Loucy (cell line): ENCODE data around the gene SIPA1L3.

Source experiments
- H2AFZ ChIP-seq: fragments of 200-600 bp; sonication (generic); 2 replicates; pipeline ENCODE4 v1.6.0; 2016; ENCODE audit warnings: antibody characterized with exemption, mild to moderate bottlenecking, low read length, moderate library complexity
- H3F3A ChIP-seq: fragments of 200-600 bp; 2 replicates; pipeline ENCODE4 v1.6.0; 2016; ENCODE audit warnings: antibody characterized with exemption, low read depth, mild to moderate bottlenecking
- H3K27me3 ChIP-seq: fragments of 200-600 bp; sonication (generic); 2 replicates; pipeline ENCODE4 v1.6.1; 2014; ENCODE audit warnings: low read length, mild to moderate bottlenecking; ENCODE audit not compliant: insufficient read depth, poor library complexity, severe bottlenecking
- H3K36me3 ChIP-seq: fragments of 200-600 bp; sonication (generic); 2 replicates; pipeline ENCODE4 v1.6.1; 2016; ENCODE audit warnings: low read length; ENCODE audit not compliant: insufficient read depth
- H3K4me1 ChIP-seq: fragments of 200-600 bp; sonication (generic); 2 replicates; pipeline ENCODE4 v1.5.1; 2014; ENCODE audit warnings: low read length, mild to moderate bottlenecking; ENCODE audit not compliant: insufficient read depth, poor library complexity, severe bottlenecking
- H3K4me2 ChIP-seq: fragments of 200-600 bp; sonication (generic); 2 replicates; pipeline ENCODE4 v1.6.0; 2014; ENCODE audit warnings: antibody characterized with exemption, low read length, low read depth, mild to moderate bottlenecking; ENCODE audit not compliant: poor library complexity, severe bottlenecking
- H3K4me3 ChIP-seq: fragments of 200-600 bp; sonication (generic); 2 replicates; pipeline ENCODE4 v1.5.1; 2014; ENCODE audit warnings: low read length, mild to moderate bottlenecking, mixed read lengths; ENCODE audit not compliant: poor library complexity, severe bottlenecking
- H3K79me2 ChIP-seq: fragments of 200-600 bp; sonication (generic); 2 replicates; pipeline ENCODE4 v1.6.1; 2014; ENCODE audit warnings: low read length; ENCODE audit not compliant: insufficient read depth
- H3K9ac ChIP-seq: fragments of 200-600 bp; sonication (generic); 2 replicates; pipeline ENCODE4 v1.6.0; 2014; ENCODE audit warnings: mild to moderate bottlenecking, low read depth, low read length, moderate library complexity; ENCODE audit not compliant: poor library complexity, severe bottlenecking
- H3K9me2 ChIP-seq: fragments of 200-600 bp; sonication (generic); replicated peaks from 2 replicates; pipeline ENCODE4 v1.6.1; 2016; ENCODE audit warnings: low read depth, low read length, mixed read lengths
- H3K9me3 ChIP-seq: fragments of 200-600 bp; sonication (generic); 2 replicates; pipeline ENCODE4 v1.6.1; 2014; ENCODE audit warnings: mild to moderate bottlenecking, antibody characterized with exemption, low read length, low read depth; ENCODE audit not compliant: insufficient read depth
- H4K20me1 ChIP-seq: fragments of 200-600 bp; sonication (generic); 2 replicates; pipeline ENCODE4 v1.6.0; 2014; ENCODE audit warnings: antibody characterized with exemption, low read length, mild to moderate bottlenecking; ENCODE audit not compliant: insufficient read depth, poor library complexity, severe bottlenecking
- EZH2phosphoT487 ChIP-seq: fragments of 200-600 bp; IDR thresholded peaks from 2 replicates; pipeline ENCODE4 v1.6.1; 2018; ENCODE audit warnings: antibody characterized with exemption, mild to moderate bottlenecking, moderate library complexity, borderline replicate concordance
- TF ChIP-seq, protein P1 (sequence below): fragments of 200-600 bp; sonication (generic); conservative IDR thresholded peaks from 2 replicates; pipeline ENCODE4 v1.5.1; 2014; ENCODE audit warnings: mild to moderate bottlenecking, antibody characterized with exemption, low read length

SIPA1L3 gene

DNA sequence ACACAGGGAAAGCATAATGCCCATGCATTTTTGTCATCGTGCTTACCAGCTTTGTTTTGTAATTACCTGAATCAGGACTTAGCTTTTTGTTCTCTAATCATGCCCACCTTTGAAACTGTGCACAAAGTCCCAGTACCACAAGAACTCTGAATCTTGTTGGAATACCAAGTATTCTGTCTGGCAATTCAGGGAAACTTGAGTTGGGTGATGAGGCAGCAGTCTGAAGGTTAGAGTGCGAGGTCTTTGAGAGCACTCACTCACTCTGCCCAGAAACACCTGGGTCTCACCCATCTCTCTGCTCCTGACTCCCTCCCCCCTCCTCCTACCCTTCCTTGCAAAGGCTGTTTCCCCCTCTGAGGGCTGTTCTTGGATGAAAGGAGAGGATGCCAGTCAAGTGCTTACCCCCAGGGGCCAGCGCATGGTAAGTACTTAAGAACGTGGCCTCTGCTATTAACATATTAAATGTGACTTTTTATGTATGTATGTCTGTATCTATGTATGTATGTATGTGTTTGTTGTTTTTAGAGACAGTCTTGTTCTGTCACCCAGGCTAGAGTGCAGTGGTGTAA, 22.4 kb downstream of the SIPA1L3 start:
- peaks cover 3% of the 10 kb centered on the region for H4K20me1 ChIP-seq
- no peaks in the 10 kb centered on the region for H3K36me3 ChIP-seq
- no peak overlapping the region for H3K4me2 ChIP-seq
- no peaks in the 10 kb centered on the region for H3K27me3 ChIP-seq
- no peaks in the 10 kb centered on the region for H3F3A ChIP-seq
- H3K9me3 ChIP-seq: no peaks in the 10 kb centered on the region
- no peaks in the 10 kb centered on the region for H3K9me2 ChIP-seq
- H3K79me2 ChIP-seq: peaks cover 22% of the 10 kb centered on the region; the same call in 1 of the 2 replicates
- TF ChIP-seq, protein P1, sequence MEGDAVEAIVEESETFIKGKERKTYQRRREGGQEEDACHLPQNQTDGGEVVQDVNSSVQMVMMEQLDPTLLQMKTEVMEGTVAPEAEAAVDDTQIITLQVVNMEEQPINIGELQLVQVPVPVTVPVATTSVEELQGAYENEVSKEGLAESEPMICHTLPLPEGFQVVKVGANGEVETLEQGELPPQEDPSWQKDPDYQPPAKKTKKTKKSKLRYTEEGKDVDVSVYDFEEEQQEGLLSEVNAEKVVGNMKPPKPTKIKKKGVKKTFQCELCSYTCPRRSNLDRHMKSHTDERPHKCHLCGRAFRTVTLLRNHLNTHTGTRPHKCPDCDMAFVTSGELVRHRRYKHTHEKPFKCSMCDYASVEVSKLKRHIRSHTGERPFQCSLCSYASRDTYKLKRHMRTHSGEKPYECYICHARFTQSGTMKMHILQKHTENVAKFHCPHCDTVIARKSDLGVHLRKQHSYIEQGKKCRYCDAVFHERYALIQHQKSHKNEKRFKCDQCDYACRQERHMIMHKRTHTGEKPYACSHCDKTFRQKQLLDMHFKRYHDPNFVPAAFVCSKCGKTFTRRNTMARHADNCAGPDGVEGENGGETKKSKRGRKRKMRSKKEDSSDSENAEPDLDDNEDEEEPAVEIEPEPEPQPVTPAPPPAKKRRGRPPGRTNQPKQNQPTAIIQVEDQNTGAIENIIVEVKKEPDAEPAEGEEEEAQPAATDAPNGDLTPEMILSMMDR: no peak
- no peak for TF ChIP-seq EZH2phosphoT487
- no peak overlapping the region for H3K9ac ChIP-seq
- peaks cover 18% of the 10 kb centered on the region for H3K4me1 ChIP-seq
- H2AFZ ChIP-seq: no peak overlapping the region
- no peak overlapping the region for H3K4me3 ChIP-seq

DNA sequence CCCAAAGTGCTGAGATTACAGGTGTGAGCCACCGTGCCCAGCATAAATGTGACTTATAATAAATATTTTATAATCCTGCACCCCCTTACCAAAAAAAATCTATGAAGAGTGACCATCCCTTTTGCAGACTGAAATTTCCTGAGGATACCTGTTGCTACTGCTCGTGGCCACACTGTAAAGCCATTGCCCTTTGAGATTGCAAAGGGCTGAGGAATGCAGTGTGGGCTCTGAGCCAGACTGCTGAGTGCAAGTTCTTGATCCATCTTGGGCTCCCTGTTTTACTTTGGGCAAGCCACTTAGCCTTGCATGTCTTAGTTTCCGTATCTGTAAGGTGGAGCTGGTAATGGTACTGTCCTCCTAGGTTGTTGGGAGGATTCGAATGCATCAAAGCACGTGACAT, 23.4 kb downstream of the SIPA1L3 start:
- Histone ChIP-seq H3K27me3 (no peaks in the 10 kb centered on the region), H3K9me3 (no peaks in the 10 kb centered on the region; the same call in 1 of the 2 replicates), H3K9me2 (no peaks in the 10 kb centered on the region), H2AFZ (no peak overlapping the region), H3K4me2 (no peak overlapping the region), H3K4me1 (peaks cover 18% of the 10 kb centered on the region), H4K20me1 (peaks cover 3% of the 10 kb centered on the region), H3K4me3 (no peak overlapping the region), H3K79me2 (peaks cover 21% of the 10 kb centered on the region; the same call in 1 of the 2 replicates), H3K36me3 (no peaks in the 10 kb centered on the region), H3F3A (no peaks in the 10 kb centered on the region), H3K9ac (no peak overlapping the region)
- no peak for TF ChIP-seq EZH2phosphoT487
- TF ChIP-seq, protein P1: no peak

DNA sequence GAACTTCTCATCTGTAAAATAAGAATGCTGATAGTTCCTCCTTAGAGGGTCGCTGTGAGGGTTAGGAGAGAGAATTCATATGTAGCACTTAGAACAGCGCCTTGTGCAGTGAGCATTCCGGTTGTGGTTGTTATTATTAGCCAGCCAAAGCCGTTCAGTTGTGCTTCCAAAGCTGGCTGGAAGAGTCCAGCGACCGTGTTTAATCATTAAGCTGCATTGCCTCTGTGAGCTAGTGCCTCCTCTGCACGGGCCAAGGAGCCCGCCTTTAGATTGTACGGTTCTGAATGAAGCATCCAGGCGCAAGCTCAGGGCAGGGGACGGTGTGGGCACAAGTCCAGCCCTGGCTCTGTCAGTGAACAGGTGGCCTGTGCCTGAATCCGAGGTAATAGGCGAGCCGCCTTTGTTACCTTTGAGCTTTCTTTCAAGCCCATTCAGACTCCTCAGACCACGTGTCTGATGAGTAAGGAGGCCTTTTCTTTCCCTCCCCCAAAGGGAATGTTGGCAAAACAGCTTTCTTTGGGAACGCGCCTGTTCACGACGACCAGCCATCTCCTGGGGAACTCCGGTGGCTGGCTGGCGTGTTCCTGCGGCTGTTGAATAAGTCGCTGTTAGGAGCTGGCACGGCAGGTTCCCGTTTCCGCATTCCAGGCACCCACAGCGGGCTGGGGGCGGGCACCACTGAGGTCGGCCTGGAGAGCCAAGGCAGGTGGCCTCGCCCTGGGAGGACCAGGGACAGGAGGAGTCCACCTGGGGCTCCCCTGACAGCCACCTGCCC, 25.1 kb downstream of the SIPA1L3 start:
- no peak overlapping the region for H3K4me3 ChIP-seq
- no peak overlapping the region for H2AFZ ChIP-seq
- no peak for TF ChIP-seq EZH2phosphoT487
- no peak overlapping the region for H3K9ac ChIP-seq
- H3K9me3 ChIP-seq: no peaks in the 10 kb centered on the region; the same call in 1 of the 2 replicates
- H4K20me1 ChIP-seq: peaks cover 3% of the 10 kb centered on the region
- no peaks in the 10 kb centered on the region for H3K9me2 ChIP-seq
- H3K79me2 ChIP-seq: peaks cover 18% of the 10 kb centered on the region; the same call in 1 of the 2 replicates
- H3K4me1 ChIP-seq: peaks cover 18% of the 10 kb centered on the region
- no peaks in the 10 kb centered on the region for H3F3A ChIP-seq
- H3K27me3 ChIP-seq: no peaks in the 10 kb centered on the region
- H3K4me2 ChIP-seq: no peak overlapping the region
- H3K36me3 ChIP-seq: no peaks in the 10 kb centered on the region
